HG02885 (cell line): Measurements from ENCODE around the gene KLHDC8A.
"Not testable (repeated sequence)": the region's sequence is repeated elsewhere in the genome, so short reads cannot be mapped to it uniquely, and the experiment has no call there.

Experiments used
- ATAC-seq: cut with Tn5 transposase; IDR thresholded peaks from one replicate; pipeline ENCODE4 v1.9.1; 2021; ENCODE audit warnings: mild to moderate bottlenecking; ENCODE audit not compliant: unreplicated experiment, poor library complexity

KLHDC8A gene

DNA sequence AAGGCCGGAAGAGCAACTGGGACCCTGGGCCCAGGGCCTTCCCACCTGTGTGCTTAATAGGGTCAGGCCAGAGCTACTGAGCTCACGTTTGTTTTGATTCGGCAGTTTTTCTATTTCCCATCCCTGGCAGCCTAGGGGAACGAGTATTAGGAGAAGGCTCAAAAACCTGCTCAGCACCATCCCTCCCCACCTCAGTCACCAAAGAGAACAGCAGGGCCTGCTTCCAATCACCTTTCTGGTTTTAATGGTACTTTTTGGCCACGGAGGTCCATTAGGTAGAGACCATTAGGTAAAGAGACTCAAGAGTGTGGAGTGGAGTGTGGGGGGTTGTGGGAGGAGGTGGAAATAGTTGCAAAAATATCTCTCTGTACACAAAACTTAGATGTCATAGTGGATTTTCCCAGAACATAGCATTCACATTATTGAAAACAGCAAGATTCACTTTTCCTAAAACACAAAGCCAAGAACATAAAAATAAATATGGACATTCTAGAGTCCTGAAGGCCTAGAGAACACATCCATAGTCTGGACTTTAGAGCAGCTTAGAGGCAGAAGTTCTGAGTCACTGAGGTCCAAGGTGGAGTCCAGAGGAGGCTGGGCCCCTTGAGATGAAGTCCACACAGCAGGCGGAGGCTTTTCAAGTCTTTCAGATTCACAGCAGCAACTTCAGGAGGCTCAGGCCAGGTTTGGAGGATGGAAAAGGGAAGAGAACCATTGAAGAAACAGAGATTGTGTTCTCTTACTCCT, 54.7 kb downstream of the KLHDC8A start:
- ATAC-seq = no peak

DNA sequence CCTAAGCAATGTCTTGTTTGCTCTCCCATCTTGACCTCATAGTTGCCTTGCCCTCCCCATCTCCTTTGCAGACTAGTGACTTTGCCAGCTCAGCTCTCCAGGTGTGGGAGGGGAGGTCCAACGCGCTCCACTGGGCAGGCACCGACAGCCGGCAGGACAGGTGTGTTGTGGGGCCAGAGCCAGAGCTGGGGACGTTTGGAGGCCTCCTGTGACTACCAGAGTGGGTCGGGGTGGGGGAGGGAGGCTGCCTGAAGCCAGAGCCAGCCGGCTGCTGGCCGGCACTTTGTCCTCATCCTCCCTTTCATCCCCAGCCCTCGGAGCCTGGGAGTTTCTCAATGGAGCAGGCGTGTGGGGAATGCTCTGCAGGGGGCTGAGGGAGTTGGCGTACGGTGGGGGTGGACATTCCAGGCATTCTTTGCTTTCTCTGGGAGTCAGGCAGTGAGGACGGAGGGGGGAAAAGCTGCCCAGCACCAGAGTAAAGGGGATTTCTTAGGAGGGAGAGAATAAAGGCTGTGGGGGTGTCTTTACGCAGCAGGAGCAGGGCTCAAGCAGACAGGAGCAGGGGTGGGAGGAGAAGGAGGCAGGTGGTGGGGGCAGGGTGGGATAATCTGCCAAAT, 55.4 kb downstream of the KLHDC8A start:
- no peak for ATAC-seq

DNA sequence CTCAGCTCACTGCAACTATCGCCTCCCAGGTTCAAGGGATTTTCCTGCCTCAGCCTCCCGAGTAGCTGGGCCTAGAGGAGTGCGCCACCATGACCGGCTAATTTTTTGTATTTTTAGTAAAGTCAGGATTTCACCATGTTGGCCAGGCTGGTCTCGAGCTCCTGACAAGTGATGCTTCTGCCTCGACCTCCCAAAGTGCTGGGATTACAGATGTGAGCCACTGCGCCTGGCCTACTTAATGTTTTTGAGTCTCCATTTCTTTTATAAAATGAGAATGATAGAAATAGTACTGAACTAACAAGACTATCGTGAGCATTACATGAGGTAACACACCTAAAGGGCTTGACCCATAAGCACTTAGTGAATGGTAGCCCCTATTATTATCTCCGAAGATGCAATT, 56.6 kb downstream of the KLHDC8A start:
- ATAC-seq = no peak

DNA sequence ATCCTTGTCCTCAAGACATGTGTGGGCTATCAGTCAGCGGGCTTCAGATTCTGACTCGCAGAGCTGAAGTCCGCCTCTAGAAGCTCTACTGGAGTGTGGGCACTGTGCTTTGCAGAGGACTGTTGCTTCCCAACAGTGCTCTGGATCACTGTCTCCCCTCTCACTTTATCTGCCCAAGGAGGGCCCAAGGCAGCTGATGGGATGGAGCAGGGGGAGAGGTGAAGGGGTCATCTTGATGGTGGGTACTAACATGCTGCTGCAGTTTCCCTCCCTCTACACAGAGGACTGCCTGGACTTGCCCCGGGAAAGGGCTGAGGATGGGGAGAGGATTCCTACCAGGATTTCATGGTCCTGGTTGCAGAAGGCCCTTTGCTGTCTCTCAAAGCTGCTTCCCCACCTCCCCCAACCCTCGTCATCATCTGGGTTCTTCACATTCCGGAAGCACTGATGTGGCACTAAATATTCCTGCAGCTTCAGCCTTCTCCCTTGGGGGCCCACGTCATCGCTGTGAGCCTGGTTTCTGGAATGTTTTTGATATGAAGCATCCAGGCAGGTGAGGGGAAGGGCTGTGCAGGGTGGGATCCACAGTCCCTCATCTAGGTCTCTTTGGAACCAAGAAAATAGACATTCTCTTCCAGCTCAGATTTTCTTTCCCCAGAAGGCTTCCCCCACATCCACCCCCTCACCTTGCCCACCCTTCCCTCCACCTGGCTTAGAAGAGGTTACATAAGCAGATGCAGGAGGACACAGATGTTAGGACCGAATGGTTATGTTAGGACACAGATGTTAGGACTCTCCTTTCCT, 58.3 kb downstream of the KLHDC8A start:
- ATAC-seq = no peak

DNA sequence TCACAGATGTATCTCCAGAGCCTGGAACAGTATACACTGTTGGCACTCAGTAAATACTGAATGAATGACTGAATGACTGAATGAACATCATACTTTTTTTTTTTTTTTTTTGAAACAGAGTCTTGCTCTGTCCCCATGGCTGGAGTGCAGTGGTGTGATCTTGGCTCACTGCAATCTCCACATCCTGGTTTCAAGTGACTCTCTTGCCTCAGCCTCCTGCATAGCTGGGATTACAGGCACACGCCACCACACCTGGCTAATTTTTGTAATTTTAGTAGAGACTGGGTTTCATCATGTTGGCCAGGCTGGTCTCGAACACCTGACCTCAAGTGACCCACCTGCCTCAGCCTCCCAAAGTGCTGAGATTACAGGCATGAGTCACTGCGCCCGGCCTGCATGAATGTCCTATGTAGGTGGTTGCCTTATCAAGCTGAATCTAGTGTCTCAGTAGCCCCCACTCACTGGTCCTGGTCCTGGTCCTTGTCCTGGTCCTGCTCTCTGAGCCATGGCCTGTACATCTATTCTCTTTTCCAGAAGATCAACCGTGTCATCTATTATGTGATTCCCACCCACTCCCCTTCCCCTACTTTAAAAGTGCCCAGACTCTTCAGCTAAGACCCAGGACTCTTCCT, 59.1 kb downstream of the KLHDC8A start:
- ATAC-seq = not testable (repeated sequence)

DNA sequence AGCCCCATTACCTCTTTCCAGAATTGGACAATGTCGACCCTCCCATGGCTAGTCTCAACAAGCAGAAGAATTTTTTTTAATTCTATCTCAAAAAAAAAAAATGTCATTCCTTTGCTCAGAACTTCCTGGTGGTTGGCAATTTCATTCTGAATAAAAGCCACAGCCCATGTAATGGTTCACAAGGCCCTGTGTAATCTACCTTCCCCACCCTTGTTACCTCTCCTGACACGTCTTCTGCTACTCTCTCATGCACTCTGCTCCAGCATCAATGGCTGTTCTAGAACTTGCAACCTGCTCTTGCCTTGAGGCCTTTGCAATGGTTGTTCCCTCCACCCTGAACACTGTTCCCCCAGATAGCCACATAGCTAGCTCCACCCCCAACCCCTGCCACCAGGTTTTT, 60.6 kb downstream of the KLHDC8A start:
- no peak for ATAC-seq

DNA sequence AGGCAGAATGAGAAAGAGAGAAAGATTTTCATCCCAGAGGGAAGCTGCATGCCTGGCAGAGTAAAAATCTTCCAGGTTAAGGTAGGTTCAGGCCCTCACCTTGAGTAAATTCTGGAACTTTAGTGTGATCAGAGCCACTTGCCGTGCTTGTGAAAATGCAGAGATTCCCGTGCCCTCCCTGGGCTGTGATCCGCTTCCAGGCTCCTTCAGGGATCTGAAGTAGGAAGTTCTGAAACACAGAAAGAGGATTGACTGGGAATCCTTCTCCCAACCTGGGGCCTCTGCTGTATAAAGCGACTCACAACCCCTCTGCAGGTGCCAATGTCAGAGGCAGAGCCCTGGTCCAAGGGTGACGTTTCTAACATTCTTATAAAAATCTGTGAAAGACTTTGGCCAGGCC, 61.8 kb downstream of the KLHDC8A start:
- no peak for ATAC-seq

DNA sequence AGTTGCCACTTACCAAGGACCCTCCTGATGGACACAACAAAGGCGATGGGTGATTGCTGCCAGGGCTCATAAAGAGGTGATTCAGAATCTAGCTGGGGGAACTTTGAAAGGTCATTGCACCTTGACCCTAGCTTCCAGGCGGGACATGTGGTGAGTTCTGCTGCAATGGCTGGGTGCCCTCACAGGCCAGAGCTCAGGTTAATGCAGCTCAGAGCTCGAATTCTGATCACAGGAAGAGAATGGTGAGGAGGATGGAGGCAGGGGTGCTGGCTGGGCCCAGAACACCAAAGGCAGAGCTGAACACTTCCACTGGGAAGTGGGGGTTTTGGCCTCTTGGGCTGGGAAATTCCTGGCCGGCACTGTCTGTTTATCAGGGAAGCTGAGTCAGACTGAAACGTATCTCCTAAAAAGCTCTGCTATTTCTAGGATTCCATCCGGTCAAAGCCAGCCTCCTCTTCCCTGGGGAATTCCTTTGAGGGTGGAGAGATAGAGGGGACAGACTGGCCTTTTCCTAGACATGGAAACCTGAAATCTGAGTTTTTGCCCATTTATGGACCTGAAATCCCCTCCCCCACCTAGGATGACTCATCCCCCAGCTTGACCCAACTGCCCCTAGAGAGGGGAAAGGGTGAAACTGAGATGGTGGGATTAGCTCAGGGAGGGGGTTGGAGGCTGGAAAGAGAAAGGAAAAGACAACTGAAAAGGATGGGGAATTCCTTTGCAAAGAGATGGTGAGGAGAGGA, 62.4 kb downstream of the KLHDC8A start:
- ATAC-seq = no peak

DNA sequence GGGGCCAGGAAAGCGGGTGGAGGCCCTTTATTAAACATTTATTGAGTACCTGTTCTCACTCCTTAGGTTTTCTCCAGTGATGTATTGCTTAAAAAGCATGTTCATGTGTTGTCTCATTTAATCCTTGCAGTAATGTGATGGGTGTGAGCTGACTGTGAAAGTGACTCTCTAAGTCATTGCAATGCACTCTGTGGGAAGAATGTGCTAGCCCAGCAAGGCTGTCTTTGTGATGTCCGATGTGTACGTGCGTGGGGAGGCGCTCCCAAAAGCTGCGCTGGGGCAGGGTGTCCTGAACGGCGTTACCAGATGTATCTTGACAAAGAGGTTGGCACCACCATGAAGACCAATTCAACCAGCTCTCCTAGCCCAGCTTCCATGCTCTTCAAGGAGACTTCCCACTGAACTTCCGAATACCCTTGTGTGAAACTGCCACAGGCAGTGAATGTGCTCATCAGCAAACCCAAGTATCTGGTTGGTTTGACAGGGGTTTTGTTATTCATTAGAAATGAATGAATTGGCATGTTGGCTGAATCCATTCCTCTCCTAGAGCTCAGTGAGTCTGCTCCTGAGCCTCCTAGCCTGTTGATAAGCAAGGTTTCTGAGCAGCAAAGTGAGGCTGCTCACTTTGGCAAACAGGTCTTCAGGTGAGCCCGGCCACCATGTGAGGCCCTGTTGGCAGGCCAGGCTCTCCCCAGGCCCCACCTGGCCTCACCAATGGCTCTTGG, 63.2 kb downstream of the KLHDC8A start:
- ATAC-seq = no peak

DNA sequence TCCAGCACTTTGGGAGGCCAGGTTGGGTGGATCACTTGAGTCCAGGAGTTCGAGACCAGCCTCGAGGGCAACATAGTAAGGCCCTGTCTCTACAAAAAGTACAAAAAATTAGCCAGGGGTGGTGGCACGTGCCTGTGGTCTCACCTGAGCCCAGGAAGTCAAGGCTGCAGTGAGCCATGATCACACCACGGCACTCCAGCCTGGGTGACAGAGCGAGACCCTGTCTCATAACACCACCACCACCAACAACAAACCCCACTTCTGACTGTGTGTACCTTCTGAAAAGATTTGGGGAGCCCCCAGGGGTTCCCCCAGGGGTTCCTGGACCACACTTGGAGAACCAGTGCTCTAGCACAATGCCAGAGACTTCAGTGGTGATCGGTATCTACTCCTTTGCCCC, 65.1 kb downstream of the KLHDC8A start:
- ATAC-seq = no peak

DNA sequence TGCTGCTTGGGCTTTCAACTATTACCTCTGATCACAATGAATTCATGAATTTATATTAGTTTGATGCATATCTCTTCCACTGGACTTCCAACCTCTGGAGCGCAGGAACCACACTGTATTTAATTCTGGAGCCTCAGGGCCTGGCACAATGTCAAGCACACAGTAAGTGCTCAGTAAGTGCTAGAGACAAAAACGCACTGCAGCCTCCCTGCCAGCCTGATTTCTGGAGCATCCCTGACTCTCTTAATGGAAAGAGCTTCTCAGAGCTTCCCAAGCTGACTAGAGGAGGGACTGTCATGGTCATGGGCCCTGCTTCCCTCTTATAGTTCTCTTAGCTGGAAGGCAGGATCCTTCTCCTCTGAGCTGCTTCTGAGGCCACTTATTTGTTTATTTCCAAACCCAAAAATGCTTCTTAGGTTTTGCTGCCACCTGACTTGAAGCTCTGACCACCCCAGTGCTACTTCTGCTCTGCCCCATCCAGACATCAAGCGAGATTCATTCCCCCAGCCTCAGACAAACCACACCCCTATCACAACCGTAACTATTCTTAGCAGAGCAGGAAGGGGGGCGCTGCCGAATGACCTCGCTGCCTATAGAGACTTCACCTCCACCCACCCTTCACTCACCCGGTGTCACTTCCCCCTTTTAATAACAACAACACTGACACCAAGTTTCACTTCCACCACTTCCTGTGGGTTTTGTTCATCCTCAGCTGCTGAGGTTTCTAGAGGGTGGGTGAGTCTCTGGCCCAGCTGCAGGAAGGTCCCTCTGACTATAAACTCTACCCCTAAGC, 68.8 kb downstream of the KLHDC8A start:
- ATAC-seq = peak; percentile 86

DNA sequence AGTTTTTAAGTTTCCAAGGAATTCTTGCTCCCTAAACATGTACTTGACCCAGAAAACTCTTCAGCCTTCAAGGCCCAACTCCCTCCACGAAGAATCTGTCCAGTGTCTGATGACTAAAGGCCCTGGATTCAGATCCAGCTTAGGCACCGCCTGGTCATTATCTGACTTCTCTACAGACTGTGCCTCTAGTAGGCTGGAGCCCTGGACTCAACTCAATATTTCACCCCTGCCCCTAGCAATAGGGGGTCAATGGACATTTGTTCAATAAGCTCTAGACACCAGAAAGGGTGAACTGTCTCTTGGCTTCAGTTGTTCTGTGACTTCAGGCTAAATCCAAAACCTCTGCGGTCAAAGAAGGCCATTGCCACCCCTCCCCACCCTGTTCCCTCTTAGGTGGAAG, 69.6 kb downstream of the KLHDC8A start:
- ATAC-seq = no peak

DNA sequence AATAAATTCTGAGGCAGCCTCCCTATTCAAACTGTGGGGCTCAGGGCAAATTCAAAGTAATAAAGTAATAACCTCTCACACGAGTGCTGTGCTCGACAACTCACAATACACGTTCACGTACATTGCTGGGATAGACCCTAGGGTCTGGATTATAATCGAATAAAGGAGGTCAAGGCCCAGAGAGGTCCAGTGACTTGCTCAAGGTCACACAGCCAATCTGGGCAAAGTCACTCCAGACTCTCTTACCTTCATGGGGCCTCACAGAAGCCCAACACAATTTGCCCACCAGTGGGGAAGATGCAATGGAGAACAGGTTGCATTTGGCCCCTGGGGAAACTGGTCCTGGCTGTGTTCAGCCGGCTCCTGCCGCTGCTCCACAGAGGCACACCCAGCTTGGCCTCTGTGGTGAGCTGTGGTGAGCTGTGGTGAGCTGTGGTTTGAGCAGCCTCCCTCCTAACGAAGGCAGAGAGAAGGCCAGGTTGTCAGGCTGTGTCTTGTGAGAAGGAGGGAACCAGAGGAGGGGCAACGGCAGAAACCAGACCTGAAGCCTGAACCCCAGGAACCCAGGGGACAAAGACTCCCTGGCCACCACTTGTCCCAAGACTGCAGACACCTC, 70.3 kb downstream of the KLHDC8A start:
- ATAC-seq = peak; percentile 35
